HG03521 (cell line): ENCODE measurements around the gene ANKRD28.

Experiments used
- ATAC-seq: cut with Tn5 transposase; IDR thresholded peaks from one replicate; pipeline ENCODE4 v1.9.1; 2021; ENCODE audit warnings: mild to moderate bottlenecking, moderate library complexity; ENCODE audit not compliant: unreplicated experiment

ANKRD28 gene

DNA sequence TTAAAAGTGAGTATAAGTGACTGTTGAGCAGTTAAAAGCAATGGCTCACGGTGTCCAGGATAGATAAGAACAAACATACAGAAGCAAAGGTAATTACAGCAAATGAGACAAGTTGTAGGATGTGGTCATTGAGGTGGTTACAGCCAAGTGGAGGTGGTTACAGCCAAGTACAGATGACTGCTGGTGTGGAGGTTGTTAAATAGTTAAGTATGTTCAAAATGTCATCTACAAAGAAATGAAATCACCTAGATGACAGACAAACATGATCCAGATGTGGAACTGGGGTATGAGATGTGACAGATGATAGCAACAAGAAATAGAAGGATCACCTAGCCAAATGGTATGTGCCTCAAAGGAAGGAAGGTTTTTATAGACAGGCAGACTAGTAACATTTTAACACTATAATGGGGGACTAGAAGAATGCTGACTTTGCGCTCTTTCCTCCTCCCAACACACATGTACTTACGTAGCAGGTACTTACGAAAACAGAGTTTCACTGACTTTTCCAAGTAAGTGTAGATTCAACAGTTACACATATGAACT lies 6.8 kb upstream of the ANKRD28 start:
- ATAC-seq = no peak

DNA sequence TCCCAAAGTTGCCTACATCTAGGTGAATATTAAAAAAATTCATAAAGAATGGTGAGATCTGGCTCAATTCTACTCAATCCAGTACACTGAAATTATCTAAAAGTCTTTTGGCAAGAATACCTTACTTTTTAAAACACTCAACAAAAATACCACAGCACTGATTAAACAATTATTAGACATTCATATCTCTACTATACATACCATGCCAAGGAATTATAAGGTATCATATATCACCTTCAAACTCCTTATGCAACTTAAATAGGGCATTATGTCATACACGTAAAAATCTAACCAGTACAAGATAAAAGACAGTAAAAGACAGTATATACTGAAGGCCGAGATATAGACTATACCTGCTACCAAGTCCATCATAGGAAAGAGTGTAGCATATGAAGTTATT lies 6.1 kb upstream of the ANKRD28 start:
- ATAC-seq = no peak

GRCh38 chr3:15801298-15801697 lies 3.5 kb upstream of the ANKRD28 start:
- ATAC-seq = no peak

DNA sequence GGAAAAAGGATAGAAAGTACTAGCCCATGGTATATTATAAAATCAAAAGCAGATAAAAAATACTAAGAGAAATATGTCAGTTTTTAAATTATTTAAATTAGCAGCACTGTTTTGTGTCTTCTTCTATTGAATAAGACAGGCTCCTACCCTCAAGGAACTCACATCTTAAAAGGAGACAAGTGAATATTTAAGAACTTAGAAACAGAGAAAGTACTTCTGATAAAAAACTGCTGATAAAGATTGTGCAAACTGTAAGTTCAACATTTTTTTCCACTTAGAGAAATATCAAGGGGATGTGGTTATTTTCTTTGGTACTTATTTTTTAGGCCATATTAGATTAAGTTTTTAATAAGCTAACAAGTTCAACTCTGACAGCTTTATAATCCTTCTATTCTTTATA lies 3.0 kb upstream of the ANKRD28 start:
- ATAC-seq = no peak

- no peak for ATAC-seq
These were observed 2.5 kb upstream of the ANKRD28 start for GRCh38 chr3:15800327-15800726.

GRCh38 chr3:15798533-15799245 lies 910 bp upstream of the ANKRD28 start:
- ATAC-seq = no peak

DNA sequence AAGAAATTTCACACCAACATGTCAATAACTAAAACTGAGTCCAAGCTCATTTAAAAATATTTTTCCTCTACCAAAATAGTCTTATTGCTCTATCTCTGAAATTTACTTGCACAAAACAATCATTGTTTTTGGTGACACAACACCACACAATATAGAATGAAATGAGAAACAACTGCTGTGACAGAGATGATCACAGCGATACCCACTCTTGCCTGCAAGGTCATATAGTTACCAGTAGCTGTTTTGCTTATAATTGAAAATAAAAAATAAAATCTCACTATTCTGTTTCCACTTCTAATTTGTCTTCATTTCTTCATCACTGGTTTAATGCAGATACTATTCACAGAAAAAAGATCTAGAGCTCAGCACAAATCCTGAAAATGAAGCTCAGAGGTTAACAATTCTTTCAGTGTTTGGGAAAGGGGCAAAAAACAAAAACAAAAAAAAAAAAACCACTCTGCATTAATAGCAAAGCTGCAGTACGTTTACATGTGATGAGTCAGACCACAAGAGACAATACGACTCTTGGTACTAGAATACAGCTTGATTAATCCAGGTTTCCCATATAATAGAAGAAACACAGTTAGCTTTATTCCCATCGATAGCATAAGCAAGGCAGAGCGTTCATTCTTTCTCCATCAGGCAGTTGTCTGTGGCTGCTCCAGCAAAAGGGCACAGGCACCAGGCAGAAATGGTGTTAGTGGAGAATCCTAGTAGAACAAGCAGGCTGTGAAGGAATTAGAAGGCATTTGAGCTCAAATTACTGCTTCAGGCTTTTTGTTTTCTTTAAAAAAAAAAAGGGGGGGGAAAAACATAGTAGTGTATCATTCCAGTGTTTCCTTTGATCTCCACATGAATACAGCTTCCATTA lies 773 bp downstream of the ANKRD28 start:
- ATAC-seq = no peak

DNA sequence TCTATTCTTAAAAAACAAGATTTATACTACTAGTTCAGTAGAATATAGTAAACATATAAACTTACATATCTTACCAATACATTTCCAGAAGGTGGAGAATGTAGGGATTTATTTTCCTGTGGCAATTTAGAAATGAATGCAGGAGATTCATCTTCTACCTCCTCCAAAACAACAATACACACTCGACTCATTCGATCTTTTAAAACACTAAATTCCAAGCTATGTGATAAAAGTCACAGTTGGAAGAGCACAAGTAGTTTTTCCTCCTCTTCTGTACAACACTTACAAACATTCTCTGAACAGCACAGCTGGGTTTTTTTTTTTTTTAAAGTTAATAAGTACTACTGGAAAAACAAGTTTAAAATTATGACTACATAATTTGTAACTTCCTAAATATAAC lies 1.4 kb downstream of the ANKRD28 start:
- no peak for ATAC-seq

GRCh38 chr3:15795651-15796308 lies 2.0 kb downstream of the ANKRD28 start:
- no peak for ATAC-seq

GRCh38 chr3:15794842-15795650 lies 2.7 kb downstream of the ANKRD28 start:
- ATAC-seq = no peak

GRCh38 chr3:15794303-15794771 lies 3.4 kb downstream of the ANKRD28 start:
- peak; percentile 49 for ATAC-seq

DNA sequence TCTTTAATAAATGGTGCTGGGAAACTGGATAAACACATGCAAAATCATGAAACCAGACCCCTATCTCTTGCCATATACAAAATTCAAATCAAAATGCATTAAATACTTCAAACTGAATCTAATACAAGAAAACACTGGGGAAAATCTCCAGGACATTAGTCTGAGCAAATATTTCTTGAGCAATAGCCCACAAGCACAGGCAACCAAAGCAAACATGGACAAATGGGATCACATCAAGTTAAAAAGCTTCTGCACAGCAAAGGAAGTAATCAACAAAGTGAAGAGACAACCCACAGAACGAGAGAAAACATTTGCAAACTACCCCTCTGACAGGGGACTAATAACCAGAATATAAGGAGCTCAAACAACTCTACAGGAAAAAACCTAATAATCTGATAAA lies 6.3 kb downstream of the ANKRD28 start:
- ATAC-seq = no peak

- ATAC-seq = no peak
These were observed 9.8 kb downstream of the ANKRD28 start for GRCh38 chr3:15787941-15788340.

DNA sequence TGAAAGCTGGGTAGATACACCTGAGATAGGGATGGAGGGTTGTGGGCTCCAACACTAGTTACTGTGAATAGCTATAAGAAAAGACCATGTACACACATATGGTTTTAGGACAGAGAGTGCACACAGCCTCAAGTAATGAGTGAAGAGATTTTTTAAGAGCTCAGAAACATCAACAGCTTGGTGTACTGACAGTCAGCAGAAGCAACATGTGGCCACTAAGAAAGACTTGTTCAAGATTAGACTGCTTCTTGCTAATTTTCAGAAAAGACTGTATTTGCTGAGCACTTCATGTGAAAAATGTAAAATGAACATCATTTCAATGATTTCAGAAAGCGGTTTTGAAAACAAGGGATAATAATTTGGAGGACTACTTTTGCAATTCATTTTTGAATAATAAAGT lies 10.3 kb downstream of the ANKRD28 start:
- no peak for ATAC-seq

DNA sequence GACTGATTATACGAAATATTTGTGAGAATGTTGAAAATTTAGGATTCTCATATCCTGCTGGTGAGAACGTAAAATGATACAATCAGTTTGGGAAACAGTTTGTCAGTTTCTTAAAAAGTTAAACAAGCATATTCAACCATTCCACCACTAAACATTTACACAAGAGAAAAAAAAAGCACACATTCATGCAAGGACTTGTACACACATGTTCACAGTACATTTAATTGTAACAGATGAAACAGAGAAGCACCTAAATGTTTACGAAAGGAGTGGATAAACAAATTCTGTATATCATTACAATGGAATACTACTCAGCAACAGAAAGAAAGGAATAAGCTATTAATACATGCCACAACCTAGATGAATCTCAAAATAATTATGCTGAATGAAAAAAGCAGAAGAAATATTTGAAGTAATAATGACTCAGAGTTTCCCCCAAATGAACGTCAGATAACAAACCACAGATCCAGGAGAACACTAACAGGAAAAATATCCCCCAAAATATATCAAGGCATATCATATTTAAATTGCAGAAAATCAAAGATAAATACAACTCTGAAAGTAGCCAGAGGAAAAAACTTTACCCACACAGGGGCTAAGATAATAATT lies 14.3 kb downstream of the ANKRD28 start:
- ATAC-seq = no peak

DNA sequence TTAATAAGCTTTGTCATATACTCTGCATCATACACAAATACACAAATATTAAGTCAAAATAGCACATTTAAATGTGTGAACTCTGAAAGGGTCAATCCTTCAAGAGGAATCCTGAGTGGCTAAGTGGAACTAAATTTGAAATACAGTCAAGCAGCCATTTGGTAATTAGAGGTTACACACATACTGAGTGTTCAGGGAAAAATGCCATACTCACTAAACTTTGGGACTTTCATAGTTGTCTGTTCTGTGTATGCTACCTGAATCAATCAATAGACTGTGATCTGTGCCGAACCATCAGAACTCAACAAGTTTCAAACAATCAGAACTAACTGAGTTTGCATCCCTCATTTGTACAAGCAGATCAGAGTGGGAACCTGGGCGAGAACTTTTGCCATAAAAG lies 15.3 kb downstream of the ANKRD28 start:
- no peak for ATAC-seq

DNA sequence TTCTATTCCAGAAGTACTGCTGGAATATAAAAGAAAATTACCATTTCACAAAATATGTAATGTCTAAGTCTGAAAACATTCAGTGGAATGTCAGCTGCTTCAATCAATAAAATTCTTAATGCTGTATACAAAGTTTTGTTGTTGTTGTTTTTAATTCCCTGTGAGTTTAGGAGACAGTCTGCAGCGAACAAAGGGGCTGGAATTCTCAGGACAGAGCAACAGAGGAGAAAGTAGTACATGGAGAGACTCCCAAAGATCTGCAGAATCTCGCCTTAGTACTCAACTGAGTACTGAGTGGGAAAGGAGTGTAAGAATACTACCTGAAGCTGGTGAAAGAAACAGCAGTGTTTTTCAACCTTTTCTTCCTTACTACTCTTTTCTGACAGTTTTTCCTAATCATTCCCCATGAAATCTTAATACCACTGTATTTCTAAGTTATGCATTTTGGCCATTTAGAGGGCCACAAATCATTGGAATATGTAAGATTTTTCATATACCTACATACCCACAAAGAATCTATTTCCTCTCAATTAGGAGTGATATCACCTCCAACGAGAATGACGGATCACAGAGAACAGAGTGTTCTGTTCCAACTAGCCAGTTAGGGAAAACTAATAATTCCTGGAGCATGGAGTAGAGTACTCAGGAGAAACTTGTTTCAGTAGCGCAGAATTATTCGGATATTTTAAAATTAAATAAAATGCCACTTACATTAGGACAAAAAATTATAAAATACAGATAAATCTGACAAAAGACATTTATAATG lies 16.0 kb downstream of the ANKRD28 start:
- no peak for ATAC-seq

- ATAC-seq = no peak
These were observed 16.6 kb downstream of the ANKRD28 start for GRCh38 chr3:15781131-15781530.

DNA sequence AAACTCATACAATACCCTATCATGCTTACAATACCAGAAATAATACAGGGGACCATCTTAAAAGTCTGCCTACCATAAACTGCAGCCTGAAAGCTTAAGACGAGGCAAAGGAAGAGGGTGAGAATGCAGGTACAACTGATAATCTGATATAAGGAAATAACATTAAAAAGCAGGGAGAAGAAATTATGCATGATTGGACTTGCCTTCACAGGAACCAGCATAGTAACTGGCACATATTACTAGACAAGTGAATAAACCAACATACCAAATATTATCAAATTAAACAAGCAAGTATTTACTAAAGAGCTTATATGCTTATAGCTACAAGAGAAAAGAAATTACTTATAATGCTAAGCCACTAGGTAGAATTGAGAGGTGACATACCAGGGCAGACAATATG lies 18.7 kb downstream of the ANKRD28 start:
- ATAC-seq = no peak
